Gastroesophageal sphincter (tissue), 3 donors: ENCODE data around the gene VTCN1.

Experiments used
- EP300 ChIP-seq: sonication (generic); formaldehyde crosslinking; IDR thresholded peaks from one replicate; pipeline ENCODE4 v1.6.1; 2017; ENCODE audit warnings: antibody characterized with exemption, mild to moderate bottlenecking
- POLR2A ChIP-seq, 2 donors: fragments of 450-650 bp; IDR thresholded peaks; one replicate each; pipeline ENCODE4 v1.6.1; 2017; ENCODE audit warnings: antibody characterized with exemption in 2 of 2, mild to moderate bottlenecking in 2 of 2, moderate library complexity in 1 of 2
- POLR2AphosphoS5 ChIP-seq: sonication (generic); formaldehyde crosslinking; IDR thresholded peaks from one replicate; pipeline ENCODE4 v1.6.1; 2017; ENCODE audit warnings: antibody characterized with exemption
- TF ChIP-seq, protein P1 (sequence below), 4 experiments: fragments of 200-600 bp in 2 of 4; fragments of 450-650 bp in 2 of 4; sonication (generic) in 1 of 4; IDR thresholded peaks; one replicate each; pipeline ENCODE4 v1.5.1; 2017 to 2019; ENCODE audit warnings: antibody characterized with exemption in 4 of 4, mild to moderate bottlenecking in 2 of 4, moderate library complexity in 2 of 4

DNA sequence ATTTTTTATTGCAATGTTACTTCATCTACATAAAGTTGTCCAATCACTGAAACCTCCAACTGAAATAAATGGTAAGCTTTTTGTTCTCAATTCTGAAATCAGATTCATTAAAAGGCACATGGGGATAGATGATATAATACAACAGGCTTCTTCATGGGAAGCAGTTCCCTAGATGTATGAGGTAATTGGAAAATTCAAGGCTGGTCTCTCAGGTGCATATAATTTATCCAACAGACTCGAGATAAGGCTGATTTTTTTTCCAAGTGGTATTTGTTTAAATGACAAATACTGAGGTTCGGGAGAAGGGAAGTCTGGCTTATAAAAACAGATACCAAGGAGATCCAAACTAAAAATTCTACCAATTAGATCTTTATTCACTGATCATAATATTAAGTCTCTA lies 103.4 kb downstream of the VTCN1 start:
- no peak for TF ChIP-seq EP300
- TF ChIP-seq POLR2AphosphoS5, result no peak
- TF ChIP-seq, protein P1, sequence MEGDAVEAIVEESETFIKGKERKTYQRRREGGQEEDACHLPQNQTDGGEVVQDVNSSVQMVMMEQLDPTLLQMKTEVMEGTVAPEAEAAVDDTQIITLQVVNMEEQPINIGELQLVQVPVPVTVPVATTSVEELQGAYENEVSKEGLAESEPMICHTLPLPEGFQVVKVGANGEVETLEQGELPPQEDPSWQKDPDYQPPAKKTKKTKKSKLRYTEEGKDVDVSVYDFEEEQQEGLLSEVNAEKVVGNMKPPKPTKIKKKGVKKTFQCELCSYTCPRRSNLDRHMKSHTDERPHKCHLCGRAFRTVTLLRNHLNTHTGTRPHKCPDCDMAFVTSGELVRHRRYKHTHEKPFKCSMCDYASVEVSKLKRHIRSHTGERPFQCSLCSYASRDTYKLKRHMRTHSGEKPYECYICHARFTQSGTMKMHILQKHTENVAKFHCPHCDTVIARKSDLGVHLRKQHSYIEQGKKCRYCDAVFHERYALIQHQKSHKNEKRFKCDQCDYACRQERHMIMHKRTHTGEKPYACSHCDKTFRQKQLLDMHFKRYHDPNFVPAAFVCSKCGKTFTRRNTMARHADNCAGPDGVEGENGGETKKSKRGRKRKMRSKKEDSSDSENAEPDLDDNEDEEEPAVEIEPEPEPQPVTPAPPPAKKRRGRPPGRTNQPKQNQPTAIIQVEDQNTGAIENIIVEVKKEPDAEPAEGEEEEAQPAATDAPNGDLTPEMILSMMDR (IDR thresholded peaks at IDR 0.05), result no peak
- no peak for TF ChIP-seq POLR2A (IDR thresholded peaks at IDR 0.05)
